ENCODE results near the gene SGMS1.
"Not testable (repeated sequence)": the region's sequence is repeated elsewhere in the genome, so short reads cannot be mapped to it uniquely, and the experiment has no call there.

The SGMS1 gene

DNA sequence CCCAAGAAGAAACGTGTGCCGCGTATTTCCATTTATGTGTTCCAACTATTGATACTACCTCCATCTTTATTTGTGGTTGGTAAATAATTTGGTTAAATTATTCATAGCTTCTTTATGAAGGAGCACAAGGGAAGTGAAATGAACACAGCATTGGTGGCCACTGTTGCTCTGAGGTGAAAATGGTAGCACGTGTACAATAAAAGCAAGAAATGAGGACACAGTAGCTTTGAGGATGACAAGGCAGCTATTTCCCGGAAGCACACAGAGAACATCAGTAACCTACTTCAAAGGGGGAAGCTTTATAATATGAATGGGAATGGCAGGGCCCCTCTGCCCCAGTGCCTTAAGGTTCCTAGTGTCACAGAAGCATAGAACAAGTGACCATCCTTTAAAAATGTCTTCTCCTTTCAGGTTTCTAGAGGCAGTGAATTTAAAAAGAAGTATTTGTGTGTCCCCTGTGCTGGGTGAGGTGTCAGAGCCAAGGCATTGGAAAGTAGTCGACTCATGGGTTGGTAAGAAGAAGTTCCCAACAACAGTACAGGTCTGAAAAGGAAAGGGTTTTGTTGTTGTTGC, 78.8 kb downstream of the SGMS1 start:
- DNase-seq (ENCODE audit: low read depth): no peak

GRCh38 chr10:50544095-50544856, 79.5 kb downstream of the SGMS1 start:
- DNase-seq (ENCODE audit: low read depth): no peak
- H3K4me3 ChIP-seq (ENCODE audit: low read depth, low read length): no peak overlapping the region

More for the DNA sequence above, 78.8 kb downstream of the SGMS1 start:
- no peak overlapping the region for H3K4me3 ChIP-seq (ENCODE audit: low read depth, low read length)

DNA sequence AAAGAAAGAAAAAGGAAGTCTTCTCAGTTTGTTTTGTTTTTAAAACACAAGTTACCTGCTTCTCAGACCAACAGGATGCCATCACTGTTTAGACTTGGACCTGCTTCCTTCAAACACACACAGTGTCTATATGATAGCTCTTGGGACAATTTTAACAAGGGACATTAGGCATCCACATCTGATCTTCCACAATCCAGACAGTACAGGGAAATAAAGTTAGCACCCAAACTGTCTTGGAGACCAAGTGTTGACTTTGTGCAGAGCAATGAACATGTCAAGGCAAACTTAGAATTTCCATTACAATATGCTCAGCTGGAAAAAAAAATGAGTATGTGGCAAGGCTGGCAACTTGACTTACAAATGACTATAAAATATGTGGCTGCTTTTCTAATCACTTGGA, 80.9 kb downstream of the SGMS1 start:
- H3K4me3 ChIP-seq (ENCODE audit: low read depth, low read length): no peak overlapping the region
- no peak for DNase-seq (ENCODE audit: low read depth)

DNA sequence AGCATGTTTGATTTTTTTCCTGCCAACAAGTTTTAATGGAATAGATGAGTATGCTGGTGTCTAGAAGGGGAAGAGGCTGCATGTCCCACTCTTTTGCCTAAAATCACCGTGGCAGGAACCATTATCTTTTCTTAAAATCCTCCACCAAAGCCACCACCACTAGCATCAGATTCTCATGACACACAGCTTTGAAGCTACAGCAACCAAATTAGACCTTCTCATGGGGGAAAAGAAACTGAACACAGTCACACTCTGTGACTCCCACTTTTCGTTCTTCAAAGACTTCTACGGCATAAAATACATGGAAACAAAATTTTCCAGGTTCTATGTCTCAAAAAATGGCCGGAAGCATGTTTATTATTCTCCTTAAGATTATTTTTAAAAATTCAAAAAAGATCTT, 81.8 kb downstream of the SGMS1 start:
- H3K4me3 ChIP-seq (ENCODE audit: low read depth, low read length): no peak overlapping the region
- DNase-seq (ENCODE audit: low read depth): no peak

DNA sequence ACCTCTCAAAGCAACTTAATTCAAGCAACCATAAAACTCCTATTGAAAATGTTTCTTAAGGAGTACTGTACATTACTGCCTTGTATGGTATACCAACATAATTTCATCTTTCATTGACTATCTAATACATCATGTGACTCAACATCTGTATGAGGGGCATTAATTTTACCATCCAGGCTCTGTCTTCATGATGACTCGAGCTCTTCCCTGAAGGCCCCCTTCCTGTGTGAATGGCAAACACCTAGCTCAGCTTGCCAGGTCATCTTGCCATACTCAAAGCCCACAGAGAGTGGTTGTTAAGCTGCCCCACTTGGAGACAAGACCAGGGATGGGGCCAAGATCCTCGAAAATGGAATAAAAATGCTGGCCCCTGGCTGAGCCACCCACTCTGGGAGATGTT, 82.4 kb downstream of the SGMS1 start:
- H3K4me3 ChIP-seq (ENCODE audit: low read depth, low read length): no peak overlapping the region
- no peak for DNase-seq (ENCODE audit: low read depth)

DNA sequence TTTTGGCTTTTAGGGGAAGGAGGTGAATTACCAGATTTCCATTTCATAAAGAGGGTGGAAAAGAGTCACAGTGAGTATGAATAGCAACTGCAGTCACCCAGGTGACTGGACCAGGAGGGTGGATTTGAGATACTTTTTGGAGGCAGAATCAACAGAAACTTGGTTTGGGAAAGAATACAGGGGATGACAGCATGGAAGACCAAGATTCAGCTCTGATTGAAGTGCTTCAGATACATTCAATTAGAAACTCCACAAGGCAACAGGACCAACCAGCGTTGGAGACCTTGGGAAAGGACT, 83.0 kb downstream of the SGMS1 start:
- H3K4me3 ChIP-seq (ENCODE audit: low read depth, low read length): no peak overlapping the region
- no peak for DNase-seq (ENCODE audit: low read depth)

DNA sequence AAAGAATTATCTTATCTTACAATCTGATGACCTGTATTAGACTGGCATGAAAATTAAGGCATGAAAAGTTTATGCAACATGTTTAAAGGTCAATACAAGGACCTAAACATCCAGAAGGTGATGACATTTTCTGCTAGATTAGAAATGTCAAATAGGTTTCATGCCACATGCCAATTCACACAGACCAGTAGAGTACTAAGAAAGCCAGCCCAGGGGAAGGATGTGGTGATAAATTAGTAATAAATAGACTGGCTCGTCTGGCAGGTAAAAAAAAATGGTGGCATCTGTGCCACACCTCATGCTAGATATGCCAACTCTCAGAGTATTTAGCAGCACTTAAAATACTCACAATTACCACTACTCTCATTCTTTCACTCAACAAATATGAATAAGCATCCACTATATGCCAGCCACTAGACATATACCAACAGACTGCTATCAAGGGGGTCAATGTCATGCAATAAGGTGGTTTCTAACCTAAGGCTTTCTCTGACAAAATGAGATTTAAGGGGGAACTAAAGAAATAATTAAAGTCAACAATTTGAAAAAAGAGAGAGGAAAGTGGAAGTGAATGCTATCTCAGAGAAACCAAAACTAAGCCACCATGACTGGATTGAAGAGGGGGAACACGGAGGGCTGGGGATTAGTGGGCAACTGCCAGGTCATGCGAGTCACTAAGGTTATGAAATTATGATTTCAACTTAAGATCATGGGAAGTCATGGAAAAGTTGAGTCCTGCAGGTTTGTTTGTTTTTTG, 83.5 kb downstream of the SGMS1 start:
- no peak for DNase-seq (ENCODE audit: low read depth)
- H3K4me3 ChIP-seq (ENCODE audit: low read depth, low read length): no peak overlapping the region

- H3K4me3 ChIP-seq (ENCODE audit: low read depth, low read length): no peak overlapping the region
- DNase-seq (ENCODE audit: low read depth): no peak
Measured at GRCh38 chr10:50538555-50539398, 85.0 kb downstream of the SGMS1 start.

DNA sequence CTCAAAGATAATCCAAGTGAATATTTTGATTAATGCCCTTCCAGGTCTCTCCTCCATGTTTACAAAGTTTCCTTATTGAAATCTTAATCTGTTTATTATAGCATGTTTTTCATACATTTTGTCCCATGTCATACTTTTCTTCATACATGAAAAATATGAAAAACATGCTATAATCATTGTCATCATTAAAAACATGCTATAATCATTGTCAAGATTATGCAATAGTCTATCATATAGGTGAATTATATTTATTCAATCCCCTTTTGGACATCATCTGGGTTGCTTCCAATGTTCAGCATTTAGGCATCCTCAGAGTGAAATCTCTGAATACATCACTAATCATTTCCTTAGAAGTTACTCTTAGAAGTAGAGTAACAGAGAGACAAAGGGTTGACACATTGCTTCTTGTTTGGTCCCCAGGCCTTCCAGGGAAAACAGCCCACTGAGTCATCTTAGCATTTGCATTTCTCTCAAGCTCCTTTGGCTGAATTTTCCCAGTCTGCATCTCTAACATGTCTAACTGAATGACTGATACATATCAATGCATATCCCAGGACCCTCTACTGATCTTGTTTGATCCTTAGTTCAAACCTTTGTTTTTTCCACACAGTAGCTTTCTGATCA, 87.0 kb downstream of the SGMS1 start:
- no peak overlapping the region for H3K4me3 ChIP-seq (ENCODE audit: low read depth, low read length)
- no peak for DNase-seq (ENCODE audit: low read depth)

DNA sequence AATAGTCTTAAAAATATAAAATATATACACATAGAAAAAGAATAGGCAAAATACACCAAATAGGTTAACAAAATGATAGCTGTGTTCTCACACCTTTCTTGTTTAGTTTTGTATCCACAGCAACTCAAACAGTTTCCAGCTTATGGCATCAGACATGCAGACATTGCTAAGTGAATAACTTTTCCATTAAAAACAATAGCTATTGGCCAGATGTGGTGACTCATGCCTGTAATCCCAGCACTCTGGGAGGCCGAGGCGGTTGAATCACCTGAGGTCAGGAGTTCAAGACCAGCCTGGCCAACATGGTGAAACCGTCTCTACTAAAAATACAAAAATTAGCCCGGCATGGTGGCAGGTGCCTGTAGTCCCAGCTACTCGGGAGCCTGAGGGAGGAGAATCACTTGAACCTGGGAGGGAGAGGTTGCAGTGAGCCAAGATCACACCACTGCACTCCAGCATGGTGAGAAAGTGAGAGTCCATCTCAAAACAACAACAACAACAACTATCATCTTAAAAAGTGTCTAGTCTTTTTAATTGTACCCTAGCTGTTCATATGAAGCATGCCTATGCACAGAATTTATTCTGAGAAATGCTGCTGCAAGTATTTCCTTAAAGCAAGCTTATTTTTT, 88.9 kb downstream of the SGMS1 start:
- peak; percentile 54 for DNase-seq (ENCODE audit: low read depth)
- not testable (repeated sequence) for H3K4me3 ChIP-seq (ENCODE audit: low read depth, low read length)

- no peak for DNase-seq (ENCODE audit: low read depth)
- H3K4me3 ChIP-seq (ENCODE audit: low read depth, low read length): no peak overlapping the region
Measured at GRCh38 chr10:50533296-50533695, 90.5 kb downstream of the SGMS1 start.

- no peak for DNase-seq (ENCODE audit: low read depth)
- no peak overlapping the region for H3K4me3 ChIP-seq (ENCODE audit: low read depth, low read length)
Measured at GRCh38 chr10:50531388-50532077, 92.2 kb downstream of the SGMS1 start.

- no peak for DNase-seq (ENCODE audit: low read depth)
- H3K4me3 ChIP-seq (ENCODE audit: low read depth, low read length): no peak overlapping the region
Measured at GRCh38 chr10:50529660-50530059, 94.1 kb downstream of the SGMS1 start.

DNA sequence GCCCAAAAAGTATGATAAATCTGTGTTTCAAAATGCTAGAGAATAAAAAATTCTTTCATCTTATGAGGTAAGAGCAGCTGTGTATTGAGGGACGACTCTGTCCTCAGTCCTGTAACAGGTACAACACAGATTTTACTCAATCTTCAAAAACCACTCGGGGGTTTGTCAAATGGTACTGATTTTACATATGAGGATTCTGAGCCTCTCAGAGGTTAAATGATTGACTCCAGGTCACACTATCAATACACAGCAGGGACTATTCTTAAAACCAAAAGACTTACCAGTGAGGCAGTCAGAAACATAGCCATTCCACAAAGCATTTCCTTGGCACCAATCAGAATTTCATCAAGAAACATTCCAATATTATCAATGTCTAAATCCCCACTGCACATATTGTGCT, 95.5 kb downstream of the SGMS1 start:
- no peak for DNase-seq (ENCODE audit: low read depth)
- no peak overlapping the region for H3K4me3 ChIP-seq (ENCODE audit: low read depth, low read length)

- DNase-seq (ENCODE audit: low read depth): no peak
Measured at GRCh38 chr10:50527442-50528043, 96.2 kb downstream of the SGMS1 start.

GRCh38 chr10:50526185-50526584, 97.6 kb downstream of the SGMS1 start:
- H3K4me3 ChIP-seq (ENCODE audit: low read depth, low read length): no peak overlapping the region
- no peak for DNase-seq (ENCODE audit: low read depth)

More at GRCh38 chr10:50527442-50528043, 96.2 kb downstream of the SGMS1 start:
- H3K4me3 ChIP-seq (ENCODE audit: low read depth, low read length): no peak overlapping the region

GRCh38 chr10:50523357-50523756, 100.4 kb downstream of the SGMS1 start:
- no peak overlapping the region for H3K4me3 ChIP-seq (ENCODE audit: low read depth, low read length)
- DNase-seq (ENCODE audit: low read depth): no peak

- no peak for DNase-seq (ENCODE audit: low read depth)
- no peak overlapping the region for H3K4me3 ChIP-seq (ENCODE audit: low read depth, low read length)
Measured at GRCh38 chr10:50522908-50523307, 100.8 kb downstream of the SGMS1 start.
